H9 (cell line): Measurements from ENCODE around the gene PHACTR2. TPM values are rescaled to one million over a fixed set of nuclear protein-coding genes. Genes with fewer than 3 reads are reported as not detected.

Experiments
- DNase-seq: peaks from one replicate; pipeline ENCODE4 v3.0.0-alpha.2; 2017
- H2AFZ ChIP-seq: one replicate; pipeline ENCODE4 v1.6.1; 2013; ENCODE audit warnings: mild to moderate bottlenecking, low read length, control low read depth, moderate library complexity
- H2AK5ac ChIP-seq: 2 replicates; pipeline ENCODE4 v1.6.1; 2013; ENCODE audit warnings: low read length, control low read depth, mixed read lengths; ENCODE audit not compliant: insufficient read length
- H2BK120ac ChIP-seq: one replicate; pipeline ENCODE4 v1.6.1; 2013; ENCODE audit warnings: low read depth, mild to moderate bottlenecking, low read length, control low read depth, inconsistent platforms; ENCODE audit not compliant: poor library complexity, severe bottlenecking
- H2BK12ac ChIP-seq: 2 replicates; pipeline ENCODE4 v1.6.1; 2013; ENCODE audit warnings: low read length, control low read depth, mixed read lengths, low read depth; ENCODE audit not compliant: insufficient read length
- H2BK15ac ChIP-seq: 2 replicates; pipeline ENCODE4 v1.6.1; 2013; ENCODE audit warnings: low read depth, low read length, control low read depth
- H2BK20ac ChIP-seq: one replicate; pipeline ENCODE4 v1.6.1; 2013; ENCODE audit warnings: low read depth, mild to moderate bottlenecking, low read length, control low read depth, inconsistent platforms; ENCODE audit not compliant: poor library complexity, severe bottlenecking
- H2BK5ac ChIP-seq: 2 replicates; pipeline ENCODE4 v1.6.1; 2013; ENCODE audit warnings: low read length, control low read depth, mixed read lengths; ENCODE audit not compliant: insufficient read length
- H3K14ac ChIP-seq: 2 replicates; pipeline ENCODE4 v1.6.1; 2013; ENCODE audit warnings: low read length, control low read depth; ENCODE audit not compliant: insufficient read depth
- H3K18ac ChIP-seq: 2 replicates; pipeline ENCODE4 v1.6.1; 2013; ENCODE audit warnings: low read depth, mild to moderate bottlenecking, mixed read lengths, low read length, control low read depth; ENCODE audit not compliant: insufficient read length
- H3K23ac ChIP-seq: 2 replicates; pipeline ENCODE4 v1.6.1; 2013; ENCODE audit warnings: low read length, control low read depth, mixed read lengths, low read depth; ENCODE audit not compliant: insufficient read length
- H3K23me2 ChIP-seq: 2 replicates; pipeline ENCODE4 v1.6.1; 2013; ENCODE audit warnings: low read depth, mild to moderate bottlenecking, mixed read lengths, low read length, control low read depth; ENCODE audit not compliant: insufficient read length, poor library complexity, severe bottlenecking
- H3K27ac ChIP-seq: 2 replicates; pipeline ENCODE4 v1.5.1; 2013; ENCODE audit warnings: low read length, control low read depth, mixed read lengths, low read depth; ENCODE audit not compliant: insufficient read length
- H3K27me3 ChIP-seq: 2 replicates; pipeline ENCODE4 v1.6.1; 2013; ENCODE audit warnings: low read length, control low read depth, inconsistent platforms; ENCODE audit not compliant: insufficient read depth
- H3K4ac ChIP-seq: 2 replicates; pipeline ENCODE4 v1.6.1; 2013; ENCODE audit warnings: low read depth, mild to moderate bottlenecking, control low read depth, inconsistent platforms, low read length, moderate library complexity
- H3K4me1 ChIP-seq: 2 replicates; pipeline ENCODE4 v1.6.1; 2013; ENCODE audit warnings: low read length, control low read depth, inconsistent platforms; ENCODE audit not compliant: insufficient read depth
- H3K4me2 ChIP-seq: 2 replicates; pipeline ENCODE4 v1.6.1; 2013; ENCODE audit warnings: low read length, control low read depth, mixed read lengths; ENCODE audit not compliant: insufficient read length, insufficient read depth
- H3K56ac ChIP-seq: 2 replicates; pipeline ENCODE4 v1.6.1; 2013; ENCODE audit warnings: low read depth, mild to moderate bottlenecking, mixed read lengths, low read length, control low read depth; ENCODE audit not compliant: insufficient read length
- H3K79me1 ChIP-seq: 2 replicates; pipeline ENCODE4 v1.6.1; 2013; ENCODE audit warnings: low read depth, mild to moderate bottlenecking, moderate library complexity, low read length, control low read depth, inconsistent platforms; ENCODE audit not compliant: insufficient read depth, poor library complexity, severe bottlenecking
- H3K79me2 ChIP-seq: 2 replicates; pipeline ENCODE4 v1.6.1; 2013; ENCODE audit warnings: low read length, control low read depth, inconsistent platforms; ENCODE audit not compliant: insufficient read depth
- H3K9ac ChIP-seq: 2 replicates; pipeline ENCODE4 v1.6.1; 2013; ENCODE audit warnings: low read length, control low read depth, mixed read lengths; ENCODE audit not compliant: insufficient read length; ENCODE audit errors: extremely low read depth
- H3K9me3 ChIP-seq: one replicate; pipeline ENCODE4 v1.6.1; 2013; ENCODE audit warnings: low read depth, low read length, inconsistent platforms; ENCODE audit not compliant: control insufficient read depth
- H3T11ph ChIP-seq: one replicate; pipeline ENCODE4 v1.6.1; 2013; ENCODE audit warnings: mild to moderate bottlenecking, low read length, control low read depth, inconsistent platforms
- H4K20me1 ChIP-seq: one replicate; pipeline ENCODE4 v1.6.1; 2013; ENCODE audit not compliant: control insufficient read depth, insufficient read length, insufficient read depth
- H4K5ac ChIP-seq: 2 replicates; pipeline ENCODE4 v1.6.1; 2013; ENCODE audit warnings: low read depth, mild to moderate bottlenecking, mixed read lengths, low read length, control low read depth; ENCODE audit not compliant: insufficient read length
- H4K8ac ChIP-seq: replicated peaks from 2 replicates; pipeline ENCODE4 v1.6.1; 2013; ENCODE audit warnings: low read length, control low read depth, mixed read lengths, low read depth; ENCODE audit not compliant: insufficient read length
- H4K91ac ChIP-seq: 2 replicates; pipeline ENCODE4 v1.6.1; 2013; ENCODE audit warnings: low read depth, mild to moderate bottlenecking, moderate library complexity, mixed read lengths, low read length, control low read depth; ENCODE audit not compliant: insufficient read length
- H3K27ac Mint-ChIP-seq, 3 experiments: 2 replicates in 2 of 3; 3 replicates in 1 of 3; pipeline ENCODE4 v1.8.0; 2020 to 2021; ENCODE audit warnings: mixed read lengths in 3 of 3, mild to moderate bottlenecking in 1 of 3, moderate library complexity in 1 of 3
- H3K27me3 Mint-ChIP-seq: 2 replicates; pipeline ENCODE4 v1.8.0; 2021; ENCODE audit warnings: low read depth, mild to moderate bottlenecking, moderate library complexity, mixed read lengths
- H3K36me3 Mint-ChIP-seq, 3 experiments: 2 replicates in 2 of 3; 3 replicates in 1 of 3; pipeline ENCODE4 v1.8.0; 2020 to 2021; ENCODE audit warnings: low read depth in 3 of 3, mixed read lengths in 3 of 3; ENCODE audit not compliant: insufficient read depth in 1 of 3
- H3K4me1 Mint-ChIP-seq, 2 experiments: 2 replicates each; pipeline ENCODE4 v1.8.0; 2020; ENCODE audit warnings: mixed read lengths in 2 of 2
- H3K4me3 Mint-ChIP-seq, 2 experiments: 2 replicates in 1 of 2; 3 replicates in 1 of 2; pipeline ENCODE4 v1.8.0; 2020 to 2021; ENCODE audit warnings: mild to moderate bottlenecking in 2 of 2, mixed read lengths in 2 of 2, moderate library complexity in 1 of 2
- H3K9me3 Mint-ChIP-seq, 2 experiments: 2 replicates in 1 of 2; 3 replicates in 1 of 2; pipeline ENCODE4 v1.8.0; 2020; ENCODE audit warnings: mild to moderate bottlenecking in 2 of 2, mixed read lengths in 2 of 2, moderate library complexity in 1 of 2
- WGBS: extraction: QIAGEN DNeasy Blood & Tissue Kit; methylation state at CpG from one replicate; pipeline ENCODE4 v1.1.7; 2013; ENCODE audit warnings: missing lambda C conversion rate, low lambda C conversion rate, mixed read lengths; ENCODE audit not compliant: insufficient read length; ENCODE audit errors: extremely low coverage; 5-methylcytosine and 5-hydroxymethylcytosine counted together
- total RNA-seq: library from RNA; stranded (reverse); gene quantifications from 2 replicates; pipeline ENCODE4 v1.2.1, GENCODE V29; 2021
- TF ChIP-seq, protein P1 (sequence below): fragments of 200-600 bp; sonication (generic); conservative IDR thresholded peaks from 3 replicates; pipeline ENCODE4 v1.8.0; 2021; ENCODE audit warnings: antibody characterized with exemption, mild to moderate bottlenecking

The PHACTR2 gene
- total RNA-seq, 1 experiment from 2014 or later, result 131 TPM

DNA sequence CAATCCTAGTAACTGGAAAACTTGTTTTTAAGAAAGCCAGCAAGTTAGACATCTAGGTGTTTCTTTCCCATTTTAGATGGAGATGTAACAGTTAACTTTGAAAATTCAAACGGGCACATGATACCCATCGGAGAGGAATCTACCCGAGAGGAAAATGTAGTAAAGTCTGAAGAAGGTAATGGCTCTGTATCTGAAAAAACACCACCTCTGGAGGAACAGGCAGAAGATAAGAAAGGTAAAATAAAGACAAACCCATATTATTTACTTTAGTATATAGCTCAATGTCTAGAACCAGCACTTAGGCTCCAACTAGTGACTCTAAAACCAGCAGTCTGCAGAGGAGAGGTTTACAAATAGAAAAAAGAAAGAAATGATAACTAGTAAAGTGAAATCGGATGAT lies 75.9 kb downstream of the PHACTR2 start:
- H2BK20ac ChIP-seq, result no peak overlapping the region
- no peak overlapping the region for H3K14ac ChIP-seq
- no peak overlapping the region for H3K56ac ChIP-seq
- H3K4me2 ChIP-seq, result no peak overlapping the region
- H3K23ac ChIP-seq, result no peak overlapping the region
- no CpG with 5 or more reads among the region's 4 CpGs for WGBS
- Mint-ChIP-seq H3K4me1 (peaks cover 31 to 33% of the 10 kb centered on the region in 2 experiments), H3K27ac (peak overlapping the region in 2 of 3 experiments; percentile 8 to 11; a peak in 2 of 7 replicates), H3K36me3 (peaks cover 9 to 40% (median 13%) of the 10 kb centered on the region in 3 experiments; a peak in 5 of 7 replicates), H3K4me3 (no peak overlapping the region), H3K9me3 (no peaks in the 10 kb centered on the region), H3K27me3 (no peaks in the 10 kb centered on the region)
- H2AK5ac ChIP-seq, result no peak overlapping the region
- H3K27me3 ChIP-seq, result no peaks in the 10 kb centered on the region
- H4K20me1 ChIP-seq, result no peaks in the 10 kb centered on the region
- H2BK120ac ChIP-seq, result no peak overlapping the region
- H3K4me1 ChIP-seq, result peaks cover 9% of the 10 kb centered on the region
- no peak overlapping the region for H2BK5ac ChIP-seq
- H3K79me1 ChIP-seq, result no peaks in the 10 kb centered on the region
- H3T11ph ChIP-seq, result no peak overlapping the region
- no peak overlapping the region for H2AFZ ChIP-seq
- no peak overlapping the region for H4K5ac ChIP-seq
- no peak overlapping the region for H2BK15ac ChIP-seq
- H3K23me2 ChIP-seq, result no peaks in the 10 kb centered on the region
- H3K18ac ChIP-seq, result no peak overlapping the region
- TF ChIP-seq, protein P1, sequence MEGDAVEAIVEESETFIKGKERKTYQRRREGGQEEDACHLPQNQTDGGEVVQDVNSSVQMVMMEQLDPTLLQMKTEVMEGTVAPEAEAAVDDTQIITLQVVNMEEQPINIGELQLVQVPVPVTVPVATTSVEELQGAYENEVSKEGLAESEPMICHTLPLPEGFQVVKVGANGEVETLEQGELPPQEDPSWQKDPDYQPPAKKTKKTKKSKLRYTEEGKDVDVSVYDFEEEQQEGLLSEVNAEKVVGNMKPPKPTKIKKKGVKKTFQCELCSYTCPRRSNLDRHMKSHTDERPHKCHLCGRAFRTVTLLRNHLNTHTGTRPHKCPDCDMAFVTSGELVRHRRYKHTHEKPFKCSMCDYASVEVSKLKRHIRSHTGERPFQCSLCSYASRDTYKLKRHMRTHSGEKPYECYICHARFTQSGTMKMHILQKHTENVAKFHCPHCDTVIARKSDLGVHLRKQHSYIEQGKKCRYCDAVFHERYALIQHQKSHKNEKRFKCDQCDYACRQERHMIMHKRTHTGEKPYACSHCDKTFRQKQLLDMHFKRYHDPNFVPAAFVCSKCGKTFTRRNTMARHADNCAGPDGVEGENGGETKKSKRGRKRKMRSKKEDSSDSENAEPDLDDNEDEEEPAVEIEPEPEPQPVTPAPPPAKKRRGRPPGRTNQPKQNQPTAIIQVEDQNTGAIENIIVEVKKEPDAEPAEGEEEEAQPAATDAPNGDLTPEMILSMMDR, result no peak
- no peak overlapping the region for H3K4ac ChIP-seq
- H2BK12ac ChIP-seq, result no peak overlapping the region
- H4K8ac ChIP-seq, result no peak overlapping the region
- no peaks in the 10 kb centered on the region for H3K79me2 ChIP-seq
- H4K91ac ChIP-seq, result no peak overlapping the region
- H3K9ac ChIP-seq, result no peak overlapping the region
- H3K9me3 ChIP-seq, result no peaks in the 10 kb centered on the region
- no peak for DNase-seq
- no peak overlapping the region for H3K27ac ChIP-seq
